ENCODE data around the gene ZBTB43. TPM values are rescaled to one million over a fixed set of nuclear protein-coding genes. Genes with fewer than 3 reads are reported as not detected.
A peak's percentile ranks its signal among the peaks of the same experiment; 100 is the strongest.
"Not testable (repeated sequence)": the region's sequence is repeated elsewhere in the genome, so short reads cannot be mapped to it uniquely, and the experiment has no call there.

Gene ZBTB43
- 10 to 100 TPM; 27.4 to 31.3 TPM for total RNA-seq

- Mint-ChIP-seq H3K36me3 (ENCODE audit: low read depth) (peaks cover 38% of the 10 kb centered on the region), H3K4me1 (peaks cover 29% of the 10 kb centered on the region), H3K27ac (peak within 1 kb of the TSS; percentile 97), H3K9me3 (peaks cover 3% of the 10 kb centered on the region), H3K27me3 (no peaks in the 10 kb centered on the region), H3K4me3 (peak within 1 kb of the TSS; percentile 90)
- peak; percentile 82 for ATAC-seq (replicated peaks)
Measured at GRCh38 chr9:126804696-126805553, at the start of gene ZBTB43. ZBTB43 (plus strand) TSS chr9:126805040; CDS start chr9:126832510, 27,470 bp downstream.

GRCh38 chr9:126755317-126755875 lies 49.4 kb upstream of the ZBTB43 start:
- H3K4me1 Mint-ChIP-seq = no peaks in the 10 kb centered on the region
- H3K27ac Mint-ChIP-seq = no peak overlapping the region
- no peak overlapping the region for H3K4me3 Mint-ChIP-seq
- H3K36me3 Mint-ChIP-seq (ENCODE audit: low read depth) = no peaks in the 10 kb centered on the region
- no peaks in the 10 kb centered on the region for H3K9me3 Mint-ChIP-seq
- no peak for ATAC-seq (replicated peaks)
- peaks cover 8% of the 10 kb centered on the region for H3K27me3 Mint-ChIP-seq

GRCh38 chr9:126756238-126756637 lies 48.6 kb upstream of the ZBTB43 start:
- peaks cover 5% of the 10 kb centered on the region for H3K27me3 Mint-ChIP-seq
- no peaks in the 10 kb centered on the region for H3K4me1 Mint-ChIP-seq
- no peak overlapping the region for H3K4me3 Mint-ChIP-seq

GRCh38 chr9:126756876-126757415 lies 47.9 kb upstream of the ZBTB43 start:
- H3K4me3 Mint-ChIP-seq = no peak overlapping the region
- H3K9me3 Mint-ChIP-seq = no peaks in the 10 kb centered on the region
- H3K27me3 Mint-ChIP-seq = peaks cover 5% of the 10 kb centered on the region
- H3K4me1 Mint-ChIP-seq = no peaks in the 10 kb centered on the region
- no peak overlapping the region for H3K27ac Mint-ChIP-seq
- H3K36me3 Mint-ChIP-seq (ENCODE audit: low read depth) = no peaks in the 10 kb centered on the region
- no peak for ATAC-seq (replicated peaks)

More at GRCh38 chr9:126756238-126756637, 48.6 kb upstream of the ZBTB43 start:
- Mint-ChIP-seq H3K9me3 (no peaks in the 10 kb centered on the region), H3K27ac (no peak overlapping the region), H3K36me3 (ENCODE audit: low read depth) (no peaks in the 10 kb centered on the region)
- ATAC-seq (replicated peaks) = no peak

GRCh38 chr9:126758916-126759585 lies 45.8 kb upstream of the ZBTB43 start:
- no peak overlapping the region for H3K27ac Mint-ChIP-seq
- no peaks in the 10 kb centered on the region for H3K4me1 Mint-ChIP-seq
- ATAC-seq (replicated peaks) = no peak
- no peaks in the 10 kb centered on the region for H3K9me3 Mint-ChIP-seq
- no peaks in the 10 kb centered on the region for H3K36me3 Mint-ChIP-seq (ENCODE audit: low read depth)
- H3K27me3 Mint-ChIP-seq = peaks cover 5% of the 10 kb centered on the region
- no peak overlapping the region for H3K4me3 Mint-ChIP-seq

GRCh38 chr9:126761274-126761673 lies 43.6 kb upstream of the ZBTB43 start:
- peaks cover 5% of the 10 kb centered on the region for H3K27me3 Mint-ChIP-seq
- no peak for ATAC-seq (replicated peaks)
- no peaks in the 10 kb centered on the region for H3K9me3 Mint-ChIP-seq
- no peak overlapping the region for H3K27ac Mint-ChIP-seq
- no peaks in the 10 kb centered on the region for H3K36me3 Mint-ChIP-seq (ENCODE audit: low read depth)
- no peak overlapping the region for H3K4me3 Mint-ChIP-seq
- H3K4me1 Mint-ChIP-seq = no peaks in the 10 kb centered on the region

- H3K27ac Mint-ChIP-seq = no peak overlapping the region
- no peaks in the 10 kb centered on the region for H3K4me1 Mint-ChIP-seq
- peaks cover 2% of the 10 kb centered on the region for H3K27me3 Mint-ChIP-seq
- no peak overlapping the region for H3K4me3 Mint-ChIP-seq
- no peaks in the 10 kb centered on the region for H3K9me3 Mint-ChIP-seq
- H3K36me3 Mint-ChIP-seq (ENCODE audit: low read depth) = no peaks in the 10 kb centered on the region
- ATAC-seq (replicated peaks) = peak; percentile 58
Measured at GRCh38 chr9:126763130-126763764, 41.6 kb upstream of the ZBTB43 start.

- H3K4me3 Mint-ChIP-seq = no peak overlapping the region
- no peak overlapping the region for H3K27ac Mint-ChIP-seq
- no peaks in the 10 kb centered on the region for H3K36me3 Mint-ChIP-seq (ENCODE audit: low read depth)
- no peaks in the 10 kb centered on the region for H3K4me1 Mint-ChIP-seq
- no peaks in the 10 kb centered on the region for H3K9me3 Mint-ChIP-seq
- peaks cover 14% of the 10 kb centered on the region for H3K27me3 Mint-ChIP-seq
- no peak for ATAC-seq (replicated peaks)
Measured at GRCh38 chr9:126773004-126773607, 31.7 kb upstream of the ZBTB43 start.

- Mint-ChIP-seq H3K27me3 (peaks cover 23% of the 10 kb centered on the region), H3K9me3 (no peaks in the 10 kb centered on the region)
- ATAC-seq (replicated peaks) = peak; percentile 37
Measured at GRCh38 chr9:126775926-126776325, 28.9 kb upstream of the ZBTB43 start.

GRCh38 chr9:126777733-126778132 lies 27.1 kb upstream of the ZBTB43 start:
- Mint-ChIP-seq H3K27ac (no peak overlapping the region), H3K27me3 (peaks cover 27% of the 10 kb centered on the region), H3K4me1 (no peaks in the 10 kb centered on the region), H3K36me3 (ENCODE audit: low read depth) (no peaks in the 10 kb centered on the region), H3K4me3 (no peak overlapping the region), H3K9me3 (no peaks in the 10 kb centered on the region)
- no peak for ATAC-seq (replicated peaks)

More at GRCh38 chr9:126775926-126776325, 28.9 kb upstream of the ZBTB43 start:
- H3K27ac Mint-ChIP-seq = no peak overlapping the region
- no peaks in the 10 kb centered on the region for H3K36me3 Mint-ChIP-seq (ENCODE audit: low read depth)
- no peaks in the 10 kb centered on the region for H3K4me1 Mint-ChIP-seq
- H3K4me3 Mint-ChIP-seq = no peak overlapping the region

GRCh38 chr9:126778141-126778540 lies 26.7 kb upstream of the ZBTB43 start:
- Mint-ChIP-seq H3K9me3 (no peaks in the 10 kb centered on the region), H3K36me3 (ENCODE audit: low read depth) (no peaks in the 10 kb centered on the region), H3K4me1 (no peaks in the 10 kb centered on the region), H3K27ac (no peak overlapping the region), H3K4me3 (no peak overlapping the region), H3K27me3 (peaks cover 24% of the 10 kb centered on the region)
- ATAC-seq (replicated peaks) = no peak

- not testable (repeated sequence) for H3K9me3 Mint-ChIP-seq; H3K36me3 Mint-ChIP-seq (ENCODE audit: low read depth); ATAC-seq (replicated peaks); H3K27ac Mint-ChIP-seq; H3K4me3 Mint-ChIP-seq; H3K4me1 Mint-ChIP-seq
- H3K27me3 Mint-ChIP-seq = peaks cover 24% of the 10 kb centered on the region
Measured at GRCh38 chr9:126778696-126779095, 26.1 kb upstream of the ZBTB43 start.

GRCh38 chr9:126781186-126782052 lies 23.4 kb upstream of the ZBTB43 start:
- Mint-ChIP-seq H3K4me1 (no peaks in the 10 kb centered on the region), H3K4me3 (no peak overlapping the region), H3K27ac (no peak overlapping the region), H3K27me3 (peaks cover 18% of the 10 kb centered on the region), H3K36me3 (ENCODE audit: low read depth) (no peaks in the 10 kb centered on the region), H3K9me3 (no peaks in the 10 kb centered on the region)
- peak; percentile 82 for ATAC-seq (replicated peaks)
